NCI-H128 (cell line): ENCODE measurements around the gene KRTAP2-2.

Experiments
- DNase-seq: peaks from one replicate; lab custom pipeline; 2025; ENCODE audit not compliant: unreplicated experiment; lab: John Stamatoyannopoulos, UW

KRTAP2-2 gene

GRCh38 chr17:41026715-41027471 lies 28.1 kb downstream of the KRTAP2-2 start, which contains the start of gene KRTAP1-5:
Gene KRTAP1-5 (minus strand): TSS chr17:41027208. CDS start chr17:41027155, 53 bp downstream.
- no peak for DNase-seq

- DNase-seq, result no peak
These were observed 30.3 kb downstream of the KRTAP2-2 start for GRCh38 chr17:41024697-41025096.

DNA sequence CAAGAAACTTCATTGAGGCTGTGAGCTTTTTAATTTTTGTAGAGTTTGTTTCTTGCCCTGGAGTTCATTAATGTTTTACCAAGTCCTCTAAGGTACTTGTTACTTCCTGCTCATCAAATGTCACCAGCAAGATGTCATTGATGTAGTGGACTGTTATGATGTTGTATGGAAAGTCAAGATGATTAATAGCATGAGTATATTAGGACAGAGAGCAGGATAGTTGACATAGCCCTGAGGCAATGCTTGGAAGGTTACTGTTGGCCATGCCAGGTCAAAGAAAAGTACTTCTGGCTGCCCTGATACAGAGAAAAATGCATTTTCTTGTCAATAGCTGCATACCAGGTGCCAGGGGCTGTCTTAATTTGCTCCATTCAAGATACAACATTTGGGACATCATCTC lies 34.7 kb downstream of the KRTAP2-2 start:
- no peak for DNase-seq

GRCh38 chr17:41019415-41019814 lies 35.6 kb downstream of the KRTAP2-2 start:
- no peak for DNase-seq

- DNase-seq, result no peak
These were observed 36.5 kb downstream of the KRTAP2-2 start for GRCh38 chr17:41018541-41018940.

DNA sequence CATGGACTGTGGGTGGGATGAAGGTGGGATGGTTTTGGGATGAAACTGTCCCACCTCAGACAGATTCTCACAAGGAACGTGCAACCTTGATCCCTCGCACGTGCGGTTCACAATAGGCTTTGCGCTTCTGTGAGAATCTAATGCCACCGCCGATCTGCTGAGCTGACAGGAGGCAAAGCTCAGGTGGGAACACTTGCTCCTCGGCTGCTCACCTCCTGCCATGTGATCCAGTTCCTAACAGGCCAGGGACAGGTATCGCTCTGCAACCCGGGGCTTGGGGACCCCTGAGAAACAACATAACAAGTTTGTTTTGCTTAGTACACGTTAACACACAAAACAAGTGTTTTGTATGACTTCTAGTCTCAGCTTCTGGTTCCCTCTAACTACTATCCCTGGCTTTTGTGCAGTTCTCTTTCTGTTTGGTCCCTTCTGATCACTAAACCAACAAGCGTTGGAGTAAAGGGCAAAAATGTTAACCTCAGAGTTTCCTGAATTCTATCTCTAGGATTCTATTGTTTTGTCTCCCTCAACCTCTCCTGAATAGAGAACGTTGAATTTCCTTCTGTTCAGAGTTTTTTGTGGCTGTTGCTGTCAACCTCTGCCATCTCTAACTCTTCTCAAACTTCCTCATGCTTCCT lies 38.3 kb downstream of the KRTAP2-2 start:
- DNase-seq, result no peak

DNA sequence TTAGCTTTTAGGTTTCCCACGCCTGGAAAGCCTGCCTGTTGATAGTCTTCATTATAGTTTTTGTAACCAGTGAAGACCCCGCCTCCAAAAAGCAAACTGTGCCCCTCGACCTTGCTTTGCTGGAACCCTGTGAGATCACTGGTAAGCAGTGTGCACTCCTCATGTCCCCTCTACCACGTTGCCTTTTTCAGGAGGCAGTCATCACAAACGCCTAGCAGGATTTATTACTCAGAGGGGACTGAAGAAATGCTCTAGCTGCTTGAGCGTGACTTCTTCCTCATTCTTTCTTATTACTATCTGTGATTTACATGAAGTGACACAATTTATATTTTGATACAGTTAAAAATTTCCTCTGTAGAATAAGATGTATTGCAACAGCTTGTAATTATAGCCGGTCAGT lies 39.6 kb downstream of the KRTAP2-2 start:
- DNase-seq, result no peak

- no peak for DNase-seq
These were observed 41.4 kb downstream of the KRTAP2-2 start for GRCh38 chr17:41013606-41014005.

DNA sequence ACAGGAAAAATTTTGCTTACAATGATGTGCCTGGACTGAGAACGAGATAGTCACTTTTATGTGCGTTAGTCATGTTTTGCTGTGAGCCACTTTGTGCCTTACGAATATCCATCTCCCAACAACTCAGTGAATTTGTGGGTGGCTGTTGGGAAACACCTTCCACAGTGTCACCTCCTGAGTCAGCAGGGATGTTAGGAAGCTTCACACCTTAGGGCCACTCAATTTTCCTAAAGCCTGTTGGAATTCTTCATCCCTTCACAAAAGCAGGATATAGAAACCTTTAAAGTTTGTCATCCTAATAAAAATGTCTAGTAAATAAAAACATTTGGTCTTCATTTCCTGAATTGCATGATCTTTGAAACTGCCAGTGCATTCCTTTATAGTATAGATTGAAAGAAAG lies 41.8 kb downstream of the KRTAP2-2 start:
- no peak for DNase-seq

DNA sequence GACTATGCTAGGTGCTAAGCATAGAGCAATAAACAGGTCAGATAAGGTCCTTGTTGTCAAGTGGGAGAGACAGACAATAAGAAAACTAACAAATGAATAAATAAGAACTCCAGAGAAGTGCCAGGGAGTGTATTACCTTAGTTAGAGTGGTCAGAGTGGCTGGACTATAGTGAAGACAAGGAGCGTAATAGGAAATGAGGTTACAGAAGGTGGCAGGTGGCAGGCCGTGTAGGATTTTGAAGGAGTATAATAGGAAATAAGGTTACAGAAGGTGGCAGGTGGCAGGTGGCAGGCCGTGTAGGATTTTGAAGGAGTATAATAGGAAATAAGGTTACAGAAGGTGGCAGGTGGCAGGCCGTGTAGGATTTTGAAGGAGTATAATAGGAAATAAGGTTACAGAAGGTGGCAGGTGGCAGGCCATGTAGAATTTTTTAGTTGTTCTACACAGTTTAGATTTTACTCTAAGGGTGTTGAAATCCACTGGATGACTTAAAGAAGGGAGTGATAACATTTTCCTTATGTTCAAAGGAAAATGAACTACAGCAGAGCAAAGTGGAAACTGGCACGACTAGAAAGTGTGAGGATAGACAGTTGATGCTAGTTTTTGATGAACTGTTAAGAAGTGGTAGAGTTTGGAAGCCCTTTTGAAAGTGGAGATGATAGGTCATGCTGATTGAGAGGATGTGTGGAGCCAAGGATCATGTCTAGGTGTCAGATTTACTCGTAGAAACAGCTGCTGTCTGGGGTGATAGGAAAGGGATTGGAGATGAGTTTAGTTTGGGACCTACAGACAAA lies 42.5 kb downstream of the KRTAP2-2 start:
- no peak for DNase-seq

DNA sequence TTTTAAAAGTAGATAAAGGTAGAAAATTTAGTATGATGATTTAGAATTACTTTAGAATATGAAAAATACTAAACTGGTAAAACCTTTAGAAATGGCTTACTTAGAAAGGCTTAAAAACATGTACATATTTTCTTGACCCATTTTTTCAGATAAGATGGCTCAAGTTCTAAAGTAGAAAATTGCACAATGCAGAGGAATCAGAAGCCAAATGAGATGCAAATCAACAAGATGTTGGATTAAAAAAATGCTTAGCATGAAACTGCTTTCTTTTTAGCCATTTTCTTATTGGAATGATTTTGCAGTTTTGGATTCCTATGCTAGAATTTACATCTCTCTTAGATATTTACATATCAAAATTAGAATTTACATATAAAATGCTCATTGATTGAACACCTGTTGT lies 44.6 kb downstream of the KRTAP2-2 start:
- no peak for DNase-seq

GRCh38 chr17:41009936-41010335 lies 45.1 kb downstream of the KRTAP2-2 start:
- no peak for DNase-seq

GRCh38 chr17:41009301-41009760 lies 45.7 kb downstream of the KRTAP2-2 start:
- no peak for DNase-seq

- DNase-seq, result peak; percentile 3
These were observed 46.2 kb downstream of the KRTAP2-2 start, which contains the start of gene KRTAP3-1 for GRCh38 chr17:41008811-41009210. Gene KRTAP3-1 (minus strand): TSS chr17:41009128. CDS start chr17:41009074, 54 bp downstream.
